GM12878 (cell line): ENCODE measurements around the gene DNASE1L1. TPM values are rescaled to one million over a fixed set of nuclear protein-coding genes. Genes with fewer than 3 reads are reported as not detected.

Experiments
- CEBPZ ChIP-seq: fragments of 150-350 bp; IDR thresholded peaks from 2 replicates; pipeline ENCODE4 v1.6.1; 2016; ENCODE audit warnings: low read depth, low read length
- NFXL1 ChIP-seq: fragments of 450-650 bp; IDR thresholded peaks from 2 replicates; pipeline ENCODE4 v1.6.1; 2017; ENCODE audit warnings: antibody characterized with exemption, mild to moderate bottlenecking, borderline replicate concordance
- PRDM15 ChIP-seq: fragments of 450-650 bp; formaldehyde crosslinking; IDR thresholded peaks from 2 replicates; pipeline ENCODE4 v1.4.0; 2020; ENCODE audit warnings: mild to moderate bottlenecking, moderate library complexity
- polyA plus RNA-seq, 11 experiments: library from polyadenylated mRNA; depleted of rRNA in 4 of 11; unstranded in 6 of 11; stranded (reverse) in 5 of 11; fragments of >200 nt; fragmentation: Nextera tagmentation in 4 of 11; fragmentation: Illumina TruSeq in 1 of 11; extraction: Ambion mirVana in 4 of 11; extraction: Trizol in 1 of 11; gene quantifications; 1 replicate in 1 of 11; 2 replicates in 10 of 11; pipeline versions ENCODE4 v1.2.1 to v1.2.3, GENCODE V29; 2011 to 2016; ENCODE audit warnings: inconsistent platforms in 2 of 11, missing spikeins in 2 of 11, low read depth in 1 of 11
- total RNA-seq, 4 experiments: library from RNA; depleted of rRNA in 3 of 4; stranded (reverse); fragments of >200 nt in 3 of 4; fragmentation: Illumina TruSeq in 1 of 4; extraction: Trizol in 1 of 4; gene quantifications; 2 replicates each; pipeline versions ENCODE4 v1.2.1 to v1.2.3, GENCODE V29; 2013 to 2021

The DNASE1L1 gene
- total and polyA plus RNA-seq, 10 of the 15 experiments (the other 5 are each of a cell fraction or from before 2014, with no cell fraction given) = 0.60 to 22.7 (median 6.8) TPM

- TF ChIP-seq CEBPZ (no peak), NFXL1 (no peak), PRDM15 (CRISPR knock-in tag) (no peak)
- TF ChIP-seq, all 136 proteins: peak for 12
Observed at GRCh38 chrX:154458116-154458953, 49.3 kb upstream of the DNASE1L1 start, which contains the start of gene PLXNA3 (continued).
